Lower leg skin (tissue), 4 donors: ENCODE results near the gene TRIM9. TPM values are rescaled to one million over a fixed set of nuclear protein-coding genes. Genes with fewer than 3 reads are reported as not detected.
A peak's percentile ranks its signal among the peaks of the same experiment; 100 is the strongest.

Experiments used
- DNase-seq, 2 donors: peaks; one replicate each; pipeline ENCODE4 v3.0.0-alpha.2; 2019; ENCODE audit warnings: low spot score in 2 of 2
- H3K4me3 ChIP-seq: fragments of 200-600 bp; sonication (generic); 2 replicates; pipeline ENCODE4 v1.5.1; 2017; ENCODE audit warnings: mild to moderate bottlenecking, low read depth; ENCODE audit not compliant: poor library complexity, severe bottlenecking
- POLR2A ChIP-seq, 2 donors: fragments of 450-650 bp; IDR thresholded peaks; one replicate each; pipeline ENCODE4 v1.6.1; 2016 to 2017; ENCODE audit warnings: antibody characterized with exemption in 2 of 2, mild to moderate bottlenecking in 1 of 2, moderate library complexity in 1 of 2
- WGBS, 2 donors: methylation state at CpG; one replicate each; pipeline ENCODE4 v1.1.5; 2018; 5-methylcytosine and 5-hydroxymethylcytosine counted together
- intact Hi-C: fragments of 100-400 bp; cut with DNase I; formaldehyde crosslinking; loops from one replicate; pipeline ENCODE4 v1.15.0; 2023; ENCODE audit warnings: low total_unique reads
- total RNA-seq, 4 donors: library from RNA; depleted of rRNA; stranded (reverse); fragments of >200 nt; gene quantifications; one replicate each; pipeline ENCODE4 v1.1.0, GENCODE V29; 2016
- TF ChIP-seq, protein P1 (sequence below), 3 donors: fragments of 450-650 bp; IDR thresholded peaks; one replicate each; pipeline ENCODE4 v1.5.1; 2016; ENCODE audit warnings: antibody characterized with exemption in 3 of 3, mild to moderate bottlenecking in 3 of 3, moderate library complexity in 2 of 3

Gene TRIM9
- total RNA-seq, 4 donors from 2014 or later: 0.76 to 3.0 (median 1.4) TPM

DNA sequence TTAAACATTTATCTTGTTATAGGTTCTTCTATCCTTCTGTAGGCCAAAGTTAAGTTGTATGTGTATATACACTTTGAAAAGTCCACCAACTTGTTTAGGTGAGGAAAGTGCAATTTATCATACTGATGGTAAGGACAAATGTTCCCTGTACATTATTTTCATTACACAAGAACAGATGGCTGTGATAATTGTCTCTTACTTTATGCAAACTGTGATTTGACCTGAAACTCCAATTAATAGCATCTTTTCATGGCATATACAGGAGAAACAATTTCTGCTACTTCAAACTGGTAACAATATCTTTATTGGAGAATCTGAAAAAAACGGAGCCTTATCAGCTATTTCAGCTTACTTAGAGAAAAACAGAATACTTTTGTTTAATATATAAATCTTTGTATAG lies 5.6 kb downstream of the TRIM9 start:
- no peak for DNase-seq
- intact Hi-C loops: no loop called here
- no peak for TF ChIP-seq POLR2A (IDR thresholded peaks at IDR 0.05)
- TF ChIP-seq, protein P1, sequence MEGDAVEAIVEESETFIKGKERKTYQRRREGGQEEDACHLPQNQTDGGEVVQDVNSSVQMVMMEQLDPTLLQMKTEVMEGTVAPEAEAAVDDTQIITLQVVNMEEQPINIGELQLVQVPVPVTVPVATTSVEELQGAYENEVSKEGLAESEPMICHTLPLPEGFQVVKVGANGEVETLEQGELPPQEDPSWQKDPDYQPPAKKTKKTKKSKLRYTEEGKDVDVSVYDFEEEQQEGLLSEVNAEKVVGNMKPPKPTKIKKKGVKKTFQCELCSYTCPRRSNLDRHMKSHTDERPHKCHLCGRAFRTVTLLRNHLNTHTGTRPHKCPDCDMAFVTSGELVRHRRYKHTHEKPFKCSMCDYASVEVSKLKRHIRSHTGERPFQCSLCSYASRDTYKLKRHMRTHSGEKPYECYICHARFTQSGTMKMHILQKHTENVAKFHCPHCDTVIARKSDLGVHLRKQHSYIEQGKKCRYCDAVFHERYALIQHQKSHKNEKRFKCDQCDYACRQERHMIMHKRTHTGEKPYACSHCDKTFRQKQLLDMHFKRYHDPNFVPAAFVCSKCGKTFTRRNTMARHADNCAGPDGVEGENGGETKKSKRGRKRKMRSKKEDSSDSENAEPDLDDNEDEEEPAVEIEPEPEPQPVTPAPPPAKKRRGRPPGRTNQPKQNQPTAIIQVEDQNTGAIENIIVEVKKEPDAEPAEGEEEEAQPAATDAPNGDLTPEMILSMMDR (IDR thresholded peaks at IDR 0.05): no peak
- H3K4me3 ChIP-seq: no peak overlapping the region
- WGBS, 2 donors: 81 to 90% methylated on average over 1 of the region's 1 CpG

DNA sequence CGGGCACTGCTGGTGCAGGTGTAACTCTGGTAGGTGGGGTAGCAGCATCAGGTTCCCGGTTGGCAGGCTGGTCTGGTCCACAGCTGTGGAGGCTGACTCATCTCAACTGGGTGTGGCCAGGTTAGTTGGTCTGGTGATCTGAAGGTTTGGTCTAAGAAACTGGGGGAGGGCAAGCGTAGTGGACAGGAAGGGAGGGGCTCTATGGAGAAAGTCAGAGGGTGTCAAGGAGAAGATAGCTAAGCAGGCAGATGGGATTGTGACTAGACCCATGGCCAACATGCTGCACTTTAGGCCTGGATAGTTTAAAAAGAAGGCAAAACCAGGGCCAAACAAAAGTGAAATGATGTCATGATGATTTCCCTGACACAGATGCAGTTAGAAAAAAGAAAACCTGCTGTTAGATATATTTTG lies 7.9 kb downstream of the TRIM9 start:
- intact Hi-C loops: no loop called here
- 63 to 75% methylated on average over 3 of the region's 3 CpGs for WGBS, 2 donors
- DNase-seq: no peak
- TF ChIP-seq POLR2A (IDR thresholded peaks at IDR 0.05): no peak
- TF ChIP-seq, protein P1 (IDR thresholded peaks at IDR 0.05): no peak
- H3K4me3 ChIP-seq: no peak overlapping the region

DNA sequence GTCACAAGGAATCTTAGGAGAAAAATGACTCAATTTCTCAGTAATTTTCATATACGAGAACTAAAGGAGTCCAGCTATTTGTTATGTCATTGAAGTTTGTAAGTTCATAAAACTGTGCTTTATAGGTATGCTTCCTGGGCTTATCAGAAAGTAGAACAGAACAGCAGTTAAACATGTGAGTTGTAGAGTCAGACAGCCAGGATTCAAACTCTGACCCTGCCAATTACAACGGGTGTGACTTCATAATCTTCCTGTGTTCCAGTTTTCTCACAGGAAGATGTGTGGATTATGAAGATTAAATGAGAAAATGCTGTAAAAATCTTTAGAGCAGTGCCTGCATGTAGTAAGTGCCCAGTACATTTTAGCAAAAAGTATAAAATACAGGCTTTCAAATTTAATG lies 8.9 kb downstream of the TRIM9 start:
- WGBS, 2 donors: 59% methylated on average over 2 of the region's 2 CpGs
- H3K4me3 ChIP-seq: no peak overlapping the region
- TF ChIP-seq, protein P1 (IDR thresholded peaks at IDR 0.05): no peak
- TF ChIP-seq POLR2A (IDR thresholded peaks at IDR 0.05): no peak
- no peak for DNase-seq
- intact Hi-C loops: no loop called here

DNA sequence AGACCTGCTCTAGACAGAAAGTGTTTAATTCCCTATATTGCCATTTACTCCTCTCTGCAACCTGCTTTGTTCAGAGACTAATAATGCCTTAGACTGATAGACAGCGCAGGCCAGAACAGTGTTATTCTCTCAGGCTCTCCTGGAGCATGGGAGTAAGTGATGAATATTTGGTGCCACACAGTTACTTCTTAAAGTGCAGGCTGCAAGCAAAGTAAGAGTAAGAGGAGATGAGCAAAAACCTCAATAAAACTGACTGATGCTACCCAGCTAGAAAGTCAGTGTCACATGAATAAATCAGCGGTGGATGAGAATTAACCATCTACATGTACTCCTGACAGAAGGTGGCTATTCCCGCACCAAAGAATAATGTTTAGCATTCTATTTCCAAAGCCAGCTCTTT lies 9.9 kb downstream of the TRIM9 start:
- TF ChIP-seq POLR2A (IDR thresholded peaks at IDR 0.05): no peak
- TF ChIP-seq, protein P1 (IDR thresholded peaks at IDR 0.05): no peak
- 95 to 96% methylated on average over 3 of the region's 3 CpGs for WGBS, 2 donors
- intact Hi-C loops: no loop called here
- no peak for DNase-seq
- H3K4me3 ChIP-seq: no peak overlapping the region

DNA sequence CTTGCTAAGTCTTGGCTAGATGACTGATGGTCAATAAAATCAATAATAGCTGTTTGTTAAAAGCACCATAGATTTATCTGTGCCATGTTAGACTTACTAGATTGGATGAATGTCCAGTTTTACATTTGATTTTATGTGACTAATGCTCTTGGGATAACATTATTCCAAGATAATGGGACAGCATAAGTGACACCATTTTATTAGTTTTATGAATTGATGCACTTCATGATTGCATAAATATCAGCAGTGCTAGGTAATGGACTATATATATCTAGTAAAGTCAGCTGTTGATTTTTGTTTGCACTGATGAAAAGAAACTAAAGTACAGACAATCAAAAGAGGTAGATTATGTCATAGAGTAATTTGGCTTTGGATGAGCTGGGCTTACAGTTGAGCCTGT lies 10.4 kb downstream of the TRIM9 start:
- no peak for DNase-seq
- no peak overlapping the region for H3K4me3 ChIP-seq
- intact Hi-C loops: no loop called here
- TF ChIP-seq, protein P1 (IDR thresholded peaks at IDR 0.05): no peak
- TF ChIP-seq POLR2A (IDR thresholded peaks at IDR 0.05): no peak

DNA sequence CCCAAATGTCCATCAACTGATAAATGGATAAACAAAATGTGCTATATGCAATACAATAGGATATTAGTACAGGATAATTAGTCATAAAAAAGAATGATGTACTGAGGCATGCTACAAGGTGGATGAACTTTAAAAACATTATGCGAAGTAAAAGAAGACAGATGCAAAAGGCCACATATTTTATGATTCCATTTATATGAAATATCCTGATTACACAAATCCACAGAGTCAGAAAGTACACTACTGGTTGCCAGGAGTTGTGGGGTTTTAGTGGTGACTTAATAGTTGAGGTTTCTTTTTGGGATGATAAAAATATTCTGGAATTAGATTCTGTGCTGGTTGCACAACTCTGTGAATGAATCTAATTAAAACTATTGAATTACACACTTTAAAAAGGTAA lies 12.6 kb downstream of the TRIM9 start:
- H3K4me3 ChIP-seq: no peak overlapping the region
- WGBS, 2 donors: 78 to 87% methylated on average over 1 of the region's 1 CpG
- intact Hi-C loops: no loop called here
- no peak for TF ChIP-seq POLR2A (IDR thresholded peaks at IDR 0.05)
- TF ChIP-seq, protein P1 (IDR thresholded peaks at IDR 0.05): no peak
- peak in 1 of 2 donors; percentile 24 for DNase-seq
